DND-41 (cell line): ENCODE data around the gene SLC10A7.

ENCODE experiments used
- CTCF ChIP-seq: IDR thresholded peaks from 2 replicates; pipeline ENCODE4 v1.5.1; 2012; ENCODE audit warnings: borderline replicate concordance, low read length, moderate library complexity, mild to moderate bottlenecking; ENCODE audit not compliant: poor library complexity, severe bottlenecking; ENCODE audit errors: extremely low read depth
- EZH2 ChIP-seq: IDR thresholded peaks from 3 replicates; pipeline ENCODE4 v1.6.1; 2012; ENCODE audit warnings: borderline replicate concordance, low read depth, mild to moderate bottlenecking, moderate library complexity, low read length, inconsistent platforms; ENCODE audit not compliant: severe bottlenecking

GRCh38 chr4:146343199-146343598, 178.5 kb downstream of the SLC10A7 start:
- TF ChIP-seq CTCF: no peak
- TF ChIP-seq EZH2: no peak
